GM12891 (cell line): ENCODE data around the gene DHX36.

ENCODE experiments used
- SPI1 ChIP-seq: IDR thresholded peaks from 2 replicates; pipeline ENCODE4 v1.6.1; 2011; ENCODE audit warnings: low read depth, low read length, control low read depth
- TAF1 ChIP-seq: IDR thresholded peaks from 2 replicates; pipeline ENCODE4 v1.6.1; 2011; ENCODE audit warnings: low read depth, low read length, control low read depth

- TF ChIP-seq SPI1 = no peak
- TF ChIP-seq TAF1 = no peak
Observed at GRCh38 chr3:154307363-154307762, 16.9 kb downstream of the DHX36 start.
